Measurements from ENCODE around the gene UBE2U. TPM values are rescaled to one million over a fixed set of nuclear protein-coding genes. Genes with fewer than 3 reads are reported as not detected.

The UBE2U gene, protein sequence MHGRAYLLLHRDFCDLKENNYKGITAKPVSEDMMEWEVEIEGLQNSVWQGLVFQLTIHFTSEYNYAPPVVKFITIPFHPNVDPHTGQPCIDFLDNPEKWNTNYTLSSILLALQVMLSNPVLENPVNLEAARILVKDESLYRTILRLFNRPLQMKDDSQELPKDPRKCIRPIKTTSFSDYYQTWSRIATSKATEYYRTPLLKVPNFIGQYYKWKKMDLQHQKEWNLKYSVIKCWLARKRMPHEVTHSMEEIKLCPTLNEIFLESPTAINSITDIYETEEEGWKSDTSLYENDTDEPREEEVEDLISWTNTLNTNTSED
- total RNA-seq (2012; rRNA removed) = not detected in 2 replicates

DNA sequence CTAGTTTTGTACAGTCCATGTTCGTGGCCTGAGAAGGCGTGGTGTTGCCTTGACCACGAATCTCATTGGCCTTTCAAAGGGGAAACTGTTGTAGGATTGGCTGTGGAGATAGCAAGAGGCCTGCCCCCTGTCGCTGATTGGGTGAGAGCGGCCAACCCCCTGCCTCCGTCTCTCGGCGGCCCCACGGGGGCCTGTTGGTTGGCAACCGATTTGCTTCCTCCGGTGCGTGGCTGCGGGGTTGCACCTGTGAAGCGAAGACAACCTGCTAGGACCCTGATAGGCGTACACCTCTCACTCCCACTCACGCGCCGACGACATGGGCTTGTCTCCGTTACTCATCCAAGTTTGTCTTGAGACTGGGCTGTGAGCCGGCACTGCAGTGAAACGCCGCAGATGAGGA is at the start of gene UBE2U:
TSS of gene UBE2U (plus strand) at position 204 of the 400 bp plus-strand sequence. CDS start 428 bp downstream, outside the sequence.
- H3K27me3 ChIP-seq (ENCODE audit: control insufficient read depth, insufficient read depth, low read length) = no peaks in the 10 kb centered on the region
- no peaks in the 10 kb centered on the region for H3K4me1 ChIP-seq (ENCODE audit: control insufficient read depth, insufficient read depth, low read length)
- no peaks in the 10 kb centered on the region for H3K36me3 ChIP-seq (ENCODE audit: insufficient read depth, low read length)
- H3K9me3 ChIP-seq (replicated peaks; ENCODE audit: low read length) = no peaks in the 10 kb centered on the region
- no peak within 1 kb of the TSS for H3K4me3 ChIP-seq (ENCODE audit: low read length)
- no peak within 1 kb of the TSS for H3K9ac ChIP-seq (ENCODE audit: low read depth, low read length)
- H3K4me2 ChIP-seq (ENCODE audit: low read length) = no peak within 1 kb of the TSS

DNA sequence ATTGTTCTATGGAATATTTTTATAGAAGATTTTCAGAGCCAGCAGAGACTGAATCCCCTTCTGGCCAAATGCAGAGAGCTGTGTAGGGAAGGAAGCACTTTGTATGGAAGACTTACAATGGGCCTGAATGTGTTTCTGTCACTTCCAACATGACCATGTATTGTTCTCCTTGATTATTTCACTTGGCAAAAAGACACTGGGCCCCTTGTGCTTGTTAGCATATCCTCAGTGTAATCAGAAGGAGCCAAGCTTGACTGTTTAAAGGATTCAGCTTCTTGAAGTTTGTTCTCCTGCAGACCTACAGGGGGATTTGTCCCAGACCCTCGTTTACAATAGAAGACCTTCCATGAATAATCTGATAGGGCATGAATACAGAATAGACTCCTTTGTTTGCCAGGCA is 48.1 kb upstream of the UBE2U start:
- Histone ChIP-seq H3K36me3 (ENCODE audit: insufficient read depth, low read length) (peaks cover 9% of the 10 kb centered on the region), H3K4me3 (ENCODE audit: low read length) (no peak overlapping the region), H3K9ac (ENCODE audit: low read depth, low read length) (no peak overlapping the region), H3K9me3 (replicated peaks; ENCODE audit: low read length) (no peaks in the 10 kb centered on the region), H3K27me3 (ENCODE audit: control insufficient read depth, insufficient read depth, low read length) (no peaks in the 10 kb centered on the region), H3K4me1 (ENCODE audit: control insufficient read depth, insufficient read depth, low read length) (no peaks in the 10 kb centered on the region), H3K4me2 (ENCODE audit: low read length) (no peak overlapping the region)

DNA sequence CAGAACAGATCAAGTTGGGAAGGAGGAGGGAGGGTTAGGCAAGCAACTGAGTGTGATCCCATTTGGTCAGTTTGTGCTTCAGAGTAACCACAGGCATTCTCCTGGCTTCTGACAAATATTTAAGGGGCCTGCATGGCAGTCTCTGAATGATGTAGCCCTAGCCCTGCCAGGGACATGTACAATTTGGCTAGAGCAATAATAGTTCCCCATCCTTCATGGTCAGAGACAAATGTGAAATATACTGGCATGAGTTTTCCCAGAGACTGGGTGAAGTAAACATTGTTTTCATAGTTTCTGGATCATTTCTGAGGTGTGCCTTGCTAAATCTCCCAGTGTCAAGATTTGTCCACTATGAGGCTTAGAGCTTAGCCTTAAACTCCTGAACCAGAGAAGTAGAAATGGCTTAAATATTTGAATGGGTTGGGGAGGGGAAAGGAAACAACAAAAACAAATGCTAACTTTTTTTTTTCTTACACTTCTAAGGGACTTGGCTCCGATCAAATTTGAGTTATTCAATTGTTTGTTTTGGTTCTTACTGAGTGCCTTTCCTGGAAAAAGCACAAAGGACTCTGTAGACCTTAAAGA is 42.0 kb upstream of the UBE2U start:
- no peak overlapping the region for H3K4me3 ChIP-seq (ENCODE audit: low read length)
- peak overlapping the region; percentile 36 for H3K9ac ChIP-seq (ENCODE audit: low read depth, low read length)
- peak overlapping the region; percentile 6 for H3K4me2 ChIP-seq (ENCODE audit: low read length)
- H3K27me3 ChIP-seq (ENCODE audit: control insufficient read depth, insufficient read depth, low read length) = no peaks in the 10 kb centered on the region
- H3K4me1 ChIP-seq (ENCODE audit: control insufficient read depth, insufficient read depth, low read length) = peaks cover 12% of the 10 kb centered on the region
- H3K36me3 ChIP-seq (ENCODE audit: insufficient read depth, low read length) = peaks cover 9% of the 10 kb centered on the region
- no peaks in the 10 kb centered on the region for H3K9me3 ChIP-seq (replicated peaks; ENCODE audit: low read length)

DNA sequence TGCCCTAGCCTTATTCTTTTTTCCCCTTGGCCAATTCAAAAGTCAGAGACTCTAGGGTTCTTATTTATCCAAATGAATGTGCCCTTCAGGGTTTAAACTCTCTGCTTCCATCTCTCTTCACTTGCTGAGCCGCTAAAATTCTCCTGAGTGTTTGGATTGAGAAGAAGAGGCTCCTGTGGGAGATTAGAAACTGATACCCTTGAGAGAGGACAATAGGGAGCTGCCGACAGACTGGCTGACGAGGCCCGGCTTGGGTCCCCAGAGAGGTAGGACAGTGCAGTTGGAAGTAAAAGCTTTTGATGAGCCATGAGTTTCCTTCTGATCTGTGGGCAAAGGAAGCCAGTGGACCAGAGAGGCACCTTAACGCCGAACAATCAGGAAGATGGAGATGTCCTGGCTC is 41.3 kb upstream of the UBE2U start:
- Histone ChIP-seq H3K4me2 (ENCODE audit: low read length) (no peak overlapping the region), H3K9me3 (replicated peaks; ENCODE audit: low read length) (no peaks in the 10 kb centered on the region), H3K4me1 (ENCODE audit: control insufficient read depth, insufficient read depth, low read length) (peaks cover 12% of the 10 kb centered on the region)

DNA sequence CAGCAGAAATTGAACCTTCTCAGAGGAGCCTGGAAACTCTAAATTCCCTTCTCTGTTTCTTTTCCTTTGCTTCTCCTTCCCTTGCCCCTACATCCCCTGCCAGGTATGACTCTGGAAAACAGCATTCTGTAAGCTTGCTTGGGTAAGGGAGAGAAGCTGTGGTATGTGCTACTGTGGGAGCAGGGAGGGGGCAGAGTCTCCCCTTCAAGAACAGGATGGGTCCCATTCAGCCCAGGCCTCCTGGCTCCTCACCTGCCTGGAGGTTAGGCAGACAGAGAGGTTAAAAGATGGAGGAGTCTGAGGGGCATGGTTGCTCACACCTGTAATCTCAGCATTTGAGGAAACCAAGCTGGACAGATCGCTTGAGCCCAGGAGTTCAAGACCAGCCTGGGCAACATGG is 40.6 kb upstream of the UBE2U start:
- H3K27me3 ChIP-seq (ENCODE audit: control insufficient read depth, insufficient read depth, low read length) = no peaks in the 10 kb centered on the region
- no peak overlapping the region for H3K4me3 ChIP-seq (ENCODE audit: low read length)
- peaks cover 9% of the 10 kb centered on the region for H3K36me3 ChIP-seq (ENCODE audit: insufficient read depth, low read length)
- H3K4me2 ChIP-seq (ENCODE audit: low read length) = no peak overlapping the region
- no peaks in the 10 kb centered on the region for H3K9me3 ChIP-seq (replicated peaks; ENCODE audit: low read length)
- H3K4me1 ChIP-seq (ENCODE audit: control insufficient read depth, insufficient read depth, low read length) = peaks cover 12% of the 10 kb centered on the region
- no peak overlapping the region for H3K9ac ChIP-seq (ENCODE audit: low read depth, low read length)

More for the DNA sequence above, 41.3 kb upstream of the UBE2U start:
- H3K36me3 ChIP-seq (ENCODE audit: insufficient read depth, low read length) = peaks cover 9% of the 10 kb centered on the region
- no peak overlapping the region for H3K4me3 ChIP-seq (ENCODE audit: low read length)
- H3K27me3 ChIP-seq (ENCODE audit: control insufficient read depth, insufficient read depth, low read length) = no peaks in the 10 kb centered on the region
- H3K9ac ChIP-seq (ENCODE audit: low read depth, low read length) = peak overlapping the region; percentile 36

DNA sequence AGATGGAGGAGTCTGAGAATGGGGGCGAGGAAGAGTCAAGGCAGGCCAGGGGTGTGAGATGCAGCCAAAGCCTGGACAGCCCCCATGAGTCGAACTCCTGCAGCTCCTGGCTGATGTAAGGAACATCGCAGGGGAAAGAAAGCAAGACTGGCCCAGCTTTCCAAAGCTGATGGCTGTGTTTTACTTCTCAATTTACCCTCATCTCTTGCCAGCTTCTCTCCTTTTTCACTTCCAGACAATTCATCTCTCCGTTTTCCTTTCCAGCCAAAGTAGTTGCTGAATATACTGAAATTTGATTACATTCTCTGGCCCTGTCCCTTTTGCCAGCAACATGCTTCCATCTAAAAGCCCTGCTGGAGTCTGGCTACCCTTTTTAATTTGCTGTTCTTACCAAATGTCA is 40.0 kb upstream of the UBE2U start:
- Histone ChIP-seq H3K27me3 (ENCODE audit: control insufficient read depth, insufficient read depth, low read length) (no peaks in the 10 kb centered on the region), H3K9me3 (replicated peaks; ENCODE audit: low read length) (no peaks in the 10 kb centered on the region), H3K4me1 (ENCODE audit: control insufficient read depth, insufficient read depth, low read length) (peaks cover 12% of the 10 kb centered on the region), H3K4me2 (ENCODE audit: low read length) (no peak overlapping the region), H3K4me3 (ENCODE audit: low read length) (no peak overlapping the region), H3K36me3 (ENCODE audit: insufficient read depth, low read length) (peaks cover 10% of the 10 kb centered on the region), H3K9ac (ENCODE audit: low read depth, low read length) (no peak overlapping the region)

DNA sequence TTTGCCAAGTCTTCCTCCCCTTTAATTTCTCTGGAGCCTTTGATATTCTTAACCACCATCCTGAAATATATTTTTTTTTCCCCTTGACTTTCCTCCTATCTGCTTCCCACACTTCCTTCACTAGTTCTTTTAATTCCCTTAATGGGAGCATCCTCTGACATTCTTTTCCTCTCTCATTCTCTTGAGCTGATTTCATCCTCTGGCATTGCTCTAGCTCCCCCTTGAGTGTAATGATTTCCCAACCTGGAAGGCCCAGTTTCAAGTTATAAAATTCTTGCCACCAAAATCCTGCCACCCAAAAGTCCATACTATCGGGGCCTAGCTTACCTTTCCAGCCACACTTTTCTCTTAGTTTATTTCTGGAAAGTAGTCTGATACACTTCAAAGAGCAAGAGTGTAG is 39.5 kb upstream of the UBE2U start:
- Histone ChIP-seq H3K9ac (ENCODE audit: low read depth, low read length) (no peak overlapping the region), H3K36me3 (ENCODE audit: insufficient read depth, low read length) (peaks cover 14% of the 10 kb centered on the region), H3K9me3 (replicated peaks; ENCODE audit: low read length) (no peaks in the 10 kb centered on the region), H3K4me3 (ENCODE audit: low read length) (no peak overlapping the region), H3K4me2 (ENCODE audit: low read length) (no peak overlapping the region), H3K4me1 (ENCODE audit: control insufficient read depth, insufficient read depth, low read length) (peaks cover 12% of the 10 kb centered on the region), H3K27me3 (ENCODE audit: control insufficient read depth, insufficient read depth, low read length) (no peaks in the 10 kb centered on the region)

DNA sequence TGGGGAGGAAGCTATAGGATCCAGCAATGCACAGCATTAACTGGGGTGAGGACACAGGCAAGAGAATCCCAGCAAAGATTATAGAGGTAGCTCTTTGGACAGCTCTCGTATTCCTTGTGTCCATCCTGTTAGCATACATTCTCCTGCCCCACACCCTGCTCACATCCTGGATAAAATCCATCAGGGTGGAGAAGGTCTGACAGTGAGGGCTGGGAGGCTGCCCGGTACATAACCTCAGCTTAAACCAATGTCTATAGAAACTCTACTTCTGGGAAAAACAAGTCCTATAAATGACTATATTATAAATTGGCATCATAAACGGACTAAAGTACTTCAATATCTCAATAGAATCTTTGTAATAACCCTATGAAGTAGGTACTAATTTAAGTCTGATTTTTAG is 36.8 kb upstream of the UBE2U start:
- H3K27me3 ChIP-seq (ENCODE audit: control insufficient read depth, insufficient read depth, low read length) = no peaks in the 10 kb centered on the region
- peaks cover 6% of the 10 kb centered on the region for H3K36me3 ChIP-seq (ENCODE audit: insufficient read depth, low read length)
- H3K4me1 ChIP-seq (ENCODE audit: control insufficient read depth, insufficient read depth, low read length) = peaks cover 7% of the 10 kb centered on the region
- no peak overlapping the region for H3K4me2 ChIP-seq (ENCODE audit: low read length)
- no peak overlapping the region for H3K9ac ChIP-seq (ENCODE audit: low read depth, low read length)
- H3K4me3 ChIP-seq (ENCODE audit: low read length) = no peak overlapping the region
- no peaks in the 10 kb centered on the region for H3K9me3 ChIP-seq (replicated peaks; ENCODE audit: low read length)

DNA sequence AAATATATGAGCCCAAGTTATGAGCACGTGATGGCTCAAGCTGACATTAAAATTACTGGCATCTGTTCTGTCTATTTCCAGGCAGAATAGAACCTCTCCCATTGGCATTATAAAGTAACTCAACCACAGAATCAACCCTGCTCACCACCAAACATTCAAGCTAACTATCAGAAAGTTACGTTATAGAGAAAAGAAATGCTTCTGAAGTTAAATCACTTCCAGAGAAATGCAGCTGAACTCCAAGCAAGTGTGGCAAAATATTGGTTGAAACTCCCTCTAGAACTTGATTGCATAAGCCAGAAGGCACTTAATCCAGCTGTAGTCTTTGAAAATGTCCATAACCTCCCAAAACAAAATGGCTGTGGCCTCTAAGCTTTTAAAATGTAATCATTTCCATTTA is 36.2 kb upstream of the UBE2U start:
- H3K9ac ChIP-seq (ENCODE audit: low read depth, low read length) = no peak overlapping the region
- H3K36me3 ChIP-seq (ENCODE audit: insufficient read depth, low read length) = peaks cover 6% of the 10 kb centered on the region
- no peak overlapping the region for H3K4me2 ChIP-seq (ENCODE audit: low read length)
- no peaks in the 10 kb centered on the region for H3K9me3 ChIP-seq (replicated peaks; ENCODE audit: low read length)
- H3K4me1 ChIP-seq (ENCODE audit: control insufficient read depth, insufficient read depth, low read length) = peaks cover 9% of the 10 kb centered on the region
- H3K4me3 ChIP-seq (ENCODE audit: low read length) = no peak overlapping the region
- no peaks in the 10 kb centered on the region for H3K27me3 ChIP-seq (ENCODE audit: control insufficient read depth, insufficient read depth, low read length)

DNA sequence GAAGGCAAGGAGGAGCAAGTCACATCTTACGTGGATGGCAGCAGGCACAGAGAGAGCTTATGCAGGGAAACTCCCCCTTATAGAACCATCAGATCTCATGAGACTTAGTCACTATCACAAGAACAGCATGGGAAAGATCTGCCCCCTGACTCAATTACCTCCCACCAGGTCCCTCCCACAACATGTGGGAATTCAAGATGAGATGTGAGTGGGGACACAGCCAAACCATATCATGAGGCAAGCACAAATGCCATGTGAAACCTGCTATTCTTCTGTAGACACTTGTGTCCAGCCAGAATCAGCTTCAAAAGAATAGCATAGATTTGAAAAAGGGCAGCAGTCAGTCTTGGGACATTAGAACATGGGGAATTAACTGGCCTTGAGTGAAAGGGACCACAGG is 32.2 kb upstream of the UBE2U start:
- Histone ChIP-seq H3K4me2 (ENCODE audit: low read length) (peak overlapping the region; percentile 42), H3K9ac (ENCODE audit: low read depth, low read length) (no peak overlapping the region), H3K4me3 (ENCODE audit: low read length) (no peak overlapping the region)

DNA sequence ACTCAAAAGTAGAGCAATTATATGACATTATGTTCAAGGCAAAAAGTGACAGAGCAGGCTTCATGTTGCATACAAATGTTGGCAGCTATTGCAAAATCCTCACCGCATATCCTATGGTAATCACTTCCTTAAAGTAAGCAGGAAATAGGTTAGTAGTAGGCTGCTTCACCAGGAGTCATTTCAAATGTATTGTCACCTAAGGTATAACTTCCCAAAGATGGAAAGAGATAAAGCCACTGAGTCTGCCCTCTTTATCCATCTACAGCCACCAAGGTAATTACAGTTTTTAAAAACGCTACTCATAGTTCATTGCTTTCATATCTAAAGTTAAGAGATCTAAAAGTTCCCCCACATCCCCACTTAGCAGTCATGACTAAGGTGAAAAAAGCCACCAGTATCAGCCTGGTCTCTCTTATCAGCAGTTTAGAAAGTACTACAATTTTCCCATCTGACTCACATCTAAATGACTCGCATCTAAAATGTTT is 31.6 kb upstream of the UBE2U start:
- Histone ChIP-seq H3K36me3 (ENCODE audit: insufficient read depth, low read length) (peaks cover 12% of the 10 kb centered on the region), H3K4me2 (ENCODE audit: low read length) (peak overlapping the region; percentile 42), H3K4me1 (ENCODE audit: control insufficient read depth, insufficient read depth, low read length) (peaks cover 24% of the 10 kb centered on the region), H3K4me3 (ENCODE audit: low read length) (no peak overlapping the region), H3K9me3 (replicated peaks; ENCODE audit: low read length) (no peaks in the 10 kb centered on the region), H3K27me3 (ENCODE audit: control insufficient read depth, insufficient read depth, low read length) (no peaks in the 10 kb centered on the region), H3K9ac (ENCODE audit: low read depth, low read length) (peak overlapping the region; percentile 4)

More for the DNA sequence above, 32.2 kb upstream of the UBE2U start:
- Histone ChIP-seq H3K36me3 (ENCODE audit: insufficient read depth, low read length) (peaks cover 6% of the 10 kb centered on the region), H3K27me3 (ENCODE audit: control insufficient read depth, insufficient read depth, low read length) (no peaks in the 10 kb centered on the region), H3K9me3 (replicated peaks; ENCODE audit: low read length) (no peaks in the 10 kb centered on the region), H3K4me1 (ENCODE audit: control insufficient read depth, insufficient read depth, low read length) (peaks cover 24% of the 10 kb centered on the region)

Data from skeletal muscle satellite cell (primary cell).